Stimulated activated CD4-positive, alpha-beta T cell treated with anti-CD3 and anti-CD28 coated beads, TNF-alpha, amount 100 ng/mL, for 4 hours (primary cell): Measurements from ENCODE around the gene CATSPER3.

Experiments
- DNase-seq, 3 experiments: peaks; one replicate each; pipeline ENCODE4 v3.0.0-alpha.2; 2020; ENCODE audit warnings: low read depth in 3 of 3

Gene CATSPER3

GRCh38 chr5:135041145-135041587, 73.5 kb downstream of the CATSPER3 start:
- no peak for DNase-seq

GRCh38 chr5:135041726-135042125, 74.0 kb downstream of the CATSPER3 start:
- DNase-seq: no peak

DNA sequence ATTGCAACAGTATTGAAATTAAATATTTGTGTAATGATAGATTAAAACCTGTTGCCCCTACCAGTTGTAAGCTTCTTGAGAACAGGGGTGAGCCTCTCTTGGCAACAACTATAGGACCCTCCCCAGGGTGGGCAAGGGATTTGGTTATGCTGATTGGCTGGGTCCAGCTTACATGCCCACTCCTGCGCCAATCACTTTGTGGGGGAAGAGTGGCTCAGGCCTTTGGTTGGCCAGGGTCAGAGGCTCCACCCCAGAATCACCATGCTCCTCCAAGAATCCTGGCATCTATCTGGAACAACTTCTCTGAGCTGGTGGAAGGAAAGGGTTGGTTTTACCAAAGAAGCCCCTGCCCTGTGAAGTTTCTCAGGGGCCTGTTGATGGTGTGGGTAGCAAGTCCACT, 74.9 kb downstream of the CATSPER3 start:
- no peak for DNase-seq

DNA sequence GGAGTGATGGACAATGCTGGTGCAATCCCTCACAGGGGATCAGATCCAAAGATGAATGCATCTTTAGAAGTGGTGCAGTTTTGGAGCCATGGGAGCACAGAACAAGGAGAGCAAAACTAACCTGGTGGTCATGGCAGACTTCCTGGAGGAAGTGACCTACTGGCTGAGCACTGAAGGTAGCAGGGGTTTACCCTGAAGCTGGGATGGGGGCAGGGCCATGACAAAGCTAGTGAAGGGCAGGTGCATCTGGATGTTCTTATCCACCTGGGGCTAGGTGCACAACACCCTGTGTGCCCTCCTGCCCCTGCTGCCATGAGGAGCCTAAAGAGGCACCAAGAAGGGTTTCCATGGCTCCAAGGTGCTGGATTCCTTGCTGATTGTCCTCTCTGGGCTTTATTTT, 77.8 kb downstream of the CATSPER3 start:
- no peak for DNase-seq

- no peak for DNase-seq
These were observed 79.1 kb downstream of the CATSPER3 start for GRCh38 chr5:135046661-135047346.

DNA sequence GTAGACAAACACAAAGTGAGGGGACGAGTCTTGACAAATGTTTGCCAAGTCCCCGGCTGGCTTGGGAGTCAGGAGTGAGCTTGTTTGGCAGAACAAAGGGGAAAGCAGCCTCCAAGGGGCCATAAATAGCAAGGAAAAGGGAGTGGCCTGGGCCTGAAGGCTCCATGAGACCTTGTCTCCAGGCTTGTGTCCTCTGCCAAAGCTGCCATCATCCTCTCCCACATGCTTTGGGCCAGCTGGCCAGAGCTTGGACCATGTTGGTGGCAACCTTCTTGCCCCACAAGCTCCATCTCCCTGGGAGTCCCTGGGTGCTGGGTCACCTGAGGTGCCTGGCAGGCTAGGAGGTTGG, 79.6 kb downstream of the CATSPER3 start:
- no peak for DNase-seq

GRCh38 chr5:135048286-135048685, 80.6 kb downstream of the CATSPER3 start:
- no peak for DNase-seq

GRCh38 chr5:135048930-135049329, 81.2 kb downstream of the CATSPER3 start:
- no peak for DNase-seq

DNA sequence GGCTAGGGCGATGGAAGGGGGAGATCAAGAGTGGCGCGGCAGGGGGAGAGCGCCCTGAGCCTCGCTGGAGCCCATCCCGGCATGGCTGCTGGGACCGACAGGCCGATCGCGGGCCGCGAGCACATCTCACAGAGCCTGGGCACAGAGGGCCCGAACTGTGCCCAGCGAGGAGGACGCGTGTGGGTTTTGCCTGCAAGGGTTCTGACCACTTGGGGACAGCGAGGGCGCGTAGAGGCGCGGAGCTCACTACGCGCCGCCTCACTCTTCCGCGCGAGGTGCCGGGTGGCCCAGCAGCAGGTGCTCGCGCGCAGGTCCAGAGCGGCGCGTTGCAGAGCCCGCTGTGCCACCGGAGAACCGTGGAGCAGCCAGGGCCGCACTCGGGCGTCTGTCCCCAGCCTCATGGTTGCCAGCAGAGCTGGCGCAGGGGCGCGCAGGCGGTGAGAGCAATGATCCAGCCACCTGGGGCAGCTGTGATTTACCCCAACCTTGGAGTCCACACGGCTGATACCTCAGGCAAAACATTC, 82.6 kb downstream of the CATSPER3 start:
- no peak for DNase-seq

- no peak for DNase-seq
These were observed 83.7 kb downstream of the CATSPER3 start for GRCh38 chr5:135051399-135051798.

DNA sequence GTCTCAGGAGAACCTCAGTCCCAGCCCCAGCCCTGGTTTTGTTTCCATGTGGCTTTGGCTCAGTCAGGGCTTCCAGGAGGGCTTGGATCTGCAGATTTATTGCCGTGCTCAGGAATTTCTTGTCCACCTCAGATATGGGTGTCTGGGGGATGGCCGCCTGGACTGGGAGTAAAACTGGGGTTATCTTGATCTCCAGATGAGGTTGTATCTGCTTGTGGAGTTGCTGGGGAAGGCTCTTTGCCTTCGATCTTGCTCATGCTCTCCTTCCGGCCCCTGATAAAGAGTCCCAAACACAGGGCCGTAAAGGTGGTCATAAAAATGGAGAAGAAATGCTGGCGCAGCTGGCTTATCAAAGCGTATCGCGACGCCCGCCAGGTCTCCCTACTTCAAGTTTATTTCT, 84.2 kb downstream of the CATSPER3 start:
- no peak for DNase-seq

DNA sequence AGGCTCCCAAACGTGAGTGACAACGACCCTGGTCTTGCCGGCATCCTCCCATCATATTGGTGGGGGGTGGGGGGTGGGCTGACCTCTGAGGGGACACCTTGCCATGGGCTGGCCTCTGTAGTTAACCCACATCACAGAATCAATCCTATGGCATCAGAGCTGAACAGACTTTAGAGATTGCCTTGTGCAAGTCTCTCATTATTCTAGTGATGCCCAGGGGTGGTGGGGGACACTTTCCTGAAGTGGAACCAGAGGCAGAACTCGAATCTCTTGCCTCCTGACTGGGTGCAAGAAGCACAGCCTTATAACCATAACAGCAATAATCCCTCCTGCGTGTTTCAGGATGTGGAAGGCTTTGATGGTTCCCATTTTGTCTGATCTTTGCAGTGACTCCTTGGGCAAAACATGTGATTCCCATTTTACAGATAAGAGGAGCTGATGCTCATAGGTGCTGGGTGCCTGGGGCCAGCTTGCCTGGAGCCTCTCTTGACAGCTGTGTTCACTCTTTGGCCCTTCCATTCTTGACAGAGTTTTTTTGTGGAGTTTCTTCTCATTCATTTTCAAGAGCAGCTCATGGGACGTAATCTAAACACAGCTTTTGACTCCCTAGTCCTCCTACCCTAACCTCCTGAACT, 84.9 kb downstream of the CATSPER3 start:
- no peak for DNase-seq

DNA sequence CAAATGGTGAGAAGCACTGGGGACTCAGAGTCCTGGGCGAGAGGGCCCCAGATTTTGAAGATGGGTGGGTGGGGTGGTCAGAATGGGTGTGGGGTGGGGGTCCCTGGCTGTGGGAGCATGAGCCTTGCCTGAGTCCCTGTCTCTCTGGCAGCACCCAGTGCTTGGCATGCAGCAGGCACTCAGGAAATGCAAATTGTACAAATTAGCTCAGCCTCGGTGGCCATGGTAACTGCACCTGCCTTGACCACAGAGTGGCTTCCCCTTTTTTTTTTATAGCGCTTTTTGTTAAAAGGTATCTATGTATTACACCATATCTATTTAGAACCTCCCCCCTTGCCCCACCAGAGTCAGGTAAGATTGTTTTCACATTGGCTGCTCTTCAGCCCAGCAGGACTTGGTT, 85.6 kb downstream of the CATSPER3 start:
- DNase-seq: no peak

GRCh38 chr5:135053989-135054388, 86.3 kb downstream of the CATSPER3 start:
- DNase-seq: no peak

DNA sequence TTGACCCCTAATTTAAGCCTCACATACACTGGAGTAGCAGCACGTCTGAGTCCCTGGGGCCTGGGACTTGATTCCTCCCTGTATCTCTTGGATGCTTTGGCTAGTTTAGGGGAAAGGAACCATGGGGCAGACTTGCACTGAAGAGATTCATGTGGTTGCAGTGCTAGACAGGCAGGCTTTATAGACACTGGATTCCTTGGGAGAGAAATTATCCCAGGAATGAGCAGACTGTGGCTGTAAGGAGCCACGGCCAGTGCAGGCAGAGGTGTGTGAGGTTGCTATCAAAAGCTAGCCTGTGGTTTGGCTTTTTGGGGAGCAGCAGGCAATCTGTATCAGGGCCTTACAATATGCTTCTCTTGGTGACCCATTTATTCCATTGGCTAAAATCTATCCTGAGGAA, 86.8 kb downstream of the CATSPER3 start:
- DNase-seq: no peak

DNA sequence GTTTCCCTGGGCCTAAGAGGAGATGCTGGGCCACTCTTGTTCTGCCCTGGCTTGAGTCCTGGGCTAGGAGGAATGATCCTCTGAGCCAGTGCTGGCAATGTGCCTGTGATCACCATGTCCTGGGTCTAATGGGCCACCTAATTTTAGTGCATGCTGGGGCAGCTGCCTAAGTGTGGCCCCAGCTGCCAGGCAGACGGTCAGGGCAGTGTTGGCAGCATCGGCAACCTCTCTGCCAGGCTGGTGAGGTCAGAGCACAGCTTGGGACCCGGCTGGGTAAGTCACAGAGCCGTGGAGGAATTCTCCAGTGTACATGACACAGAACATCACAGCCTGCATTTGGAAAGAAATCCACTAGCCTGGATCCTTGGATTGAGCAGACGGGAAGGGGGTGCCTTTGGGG, 87.7 kb downstream of the CATSPER3 start:
- no peak for DNase-seq

- no peak for DNase-seq
These were observed 88.8 kb downstream of the CATSPER3 start for GRCh38 chr5:135056316-135057030.

DNA sequence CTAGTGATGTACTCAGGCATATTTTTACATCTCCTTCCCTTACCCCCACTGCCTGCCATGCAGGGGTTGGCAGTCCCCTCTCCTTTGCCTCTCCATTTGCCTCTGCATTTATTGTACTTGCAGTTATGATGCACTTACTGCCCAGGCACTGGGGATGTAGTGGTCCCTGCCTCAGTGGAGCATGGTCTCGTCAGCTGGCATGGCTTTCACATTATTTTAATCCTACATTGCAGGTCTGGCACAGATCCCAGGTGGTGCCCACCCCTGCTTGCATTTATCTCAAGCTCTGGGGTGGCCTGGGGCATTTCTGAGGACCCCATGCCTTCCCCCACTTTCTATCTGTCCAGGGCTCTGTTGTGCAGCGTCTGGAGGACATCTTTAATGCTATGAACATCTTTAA, 89.5 kb downstream of the CATSPER3 start:
- no peak for DNase-seq

- no peak for DNase-seq
These were observed 90.6 kb downstream of the CATSPER3 start for GRCh38 chr5:135058331-135058732.

DNA sequence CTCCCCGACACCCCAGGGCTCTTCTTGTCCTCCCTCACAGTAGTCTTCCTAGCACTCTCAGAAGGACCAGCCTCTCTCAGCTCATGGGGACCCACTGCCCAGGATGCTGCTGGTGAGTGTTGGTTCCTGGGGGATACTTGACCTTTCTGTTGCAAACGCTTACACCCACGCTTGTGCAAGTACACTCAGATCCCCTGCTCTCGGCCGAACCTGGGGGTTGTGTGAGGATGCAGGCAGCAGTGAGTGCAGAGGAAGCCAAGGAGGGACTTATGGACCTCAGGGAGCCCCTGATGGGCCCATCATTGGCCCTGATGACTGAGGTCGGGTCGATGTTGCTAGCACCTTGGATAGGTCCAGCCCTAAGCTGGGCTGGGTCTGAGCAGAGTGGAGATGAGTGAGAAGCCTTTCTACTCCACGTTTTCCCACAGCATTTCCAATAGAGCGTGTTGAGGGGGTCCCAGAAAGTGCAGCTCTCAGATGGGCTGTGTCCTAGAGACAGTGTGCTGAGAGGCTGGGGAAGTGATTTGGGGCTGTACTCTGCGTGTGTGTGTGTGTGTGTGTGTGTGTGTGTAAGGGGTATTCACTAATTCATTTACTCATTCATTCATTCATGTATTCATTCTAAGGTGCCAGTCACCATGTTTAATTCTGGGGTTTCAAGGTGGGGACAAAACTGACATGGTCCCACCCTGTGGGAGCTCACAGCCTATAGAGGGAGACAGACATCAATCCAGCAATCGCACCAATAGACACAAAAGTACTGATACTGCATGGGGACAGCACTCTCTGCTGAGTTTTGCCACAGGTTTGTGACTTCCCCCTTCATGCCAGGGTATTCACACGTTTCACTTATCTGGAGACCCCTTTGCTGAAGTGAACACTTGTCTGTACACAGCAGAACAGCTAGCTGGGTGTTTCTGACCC, 91.6 kb downstream of the CATSPER3 start:
- DNase-seq: no peak

GRCh38 chr5:135060021-135060420, 92.3 kb downstream of the CATSPER3 start:
- DNase-seq: no peak

GRCh38 chr5:135061001-135061400, 93.3 kb downstream of the CATSPER3 start:
- no peak for DNase-seq
